Lower lobe of right lung (tissue), 2 donors: ENCODE measurements around the gene SARS2. TPM values are rescaled to one million over a fixed set of nuclear protein-coding genes. Genes with fewer than 3 reads are reported as not detected.
"Not testable (repeated sequence)": the region's sequence is repeated elsewhere in the genome, so short reads cannot be mapped to it uniquely, and the experiment has no call there.

Experiments used
- ATAC-seq, 2 donors: fragments of 200-7000 bp; cut with Tn5 transposase; one replicate each; pipeline ENCODE4 v1.9.1; 2020 to 2022; ENCODE audit warnings: mild to moderate bottlenecking in 2 of 2, moderate library complexity in 2 of 2
- DNase-seq: peaks from one replicate; pipeline ENCODE4 v3.0.0-alpha.2; 2020
- H3K27ac ChIP-seq: fragments of 200-600 bp; one replicate; pipeline ENCODE4 v1.8.0; 2022
- H3K27me3 ChIP-seq: fragments of 200-600 bp; one replicate; pipeline ENCODE4 v1.8.0; 2022; ENCODE audit warnings: low read depth
- H3K36me3 ChIP-seq: fragments of 200-600 bp; one replicate; pipeline ENCODE4 v1.8.0; 2022; ENCODE audit warnings: mild to moderate bottlenecking
- H3K4me1 ChIP-seq: fragments of 200-600 bp; one replicate; pipeline ENCODE4 v1.8.0; 2022
- H3K4me3 ChIP-seq: fragments of 200-600 bp; one replicate; pipeline ENCODE4 v1.8.0; 2022; ENCODE audit warnings: mild to moderate bottlenecking
- H3K9me3 ChIP-seq: fragments of 200-600 bp; one replicate; pipeline ENCODE4 v1.8.0; 2022
- intact Hi-C: fragments of 100-400 bp; cut with DNase I; formaldehyde crosslinking; loops from one replicate; pipeline ENCODE4 v1.11.0; 2022
- total RNA-seq: library from RNA; stranded (reverse); fragmentation: NEBNext Ultra II Directional; extraction: Animal tissue kit (Norgen Biotek cat#: 25700); gene quantifications from one replicate; pipeline ENCODE4 v1.2.1, GENCODE V29; 2021
- TF ChIP-seq, protein P1 (sequence below): fragments of 200-600 bp; IDR thresholded peaks from one replicate; pipeline ENCODE4 v1.8.0; 2022; ENCODE audit warnings: antibody characterized with exemption, mild to moderate bottlenecking
- donor health status: DM: no; HTN: yes; CAD: no; lungs with severe emphysema.

SARS2 gene
- total RNA-seq, 1 donor from 2014 or later = 21.0 TPM

DNA sequence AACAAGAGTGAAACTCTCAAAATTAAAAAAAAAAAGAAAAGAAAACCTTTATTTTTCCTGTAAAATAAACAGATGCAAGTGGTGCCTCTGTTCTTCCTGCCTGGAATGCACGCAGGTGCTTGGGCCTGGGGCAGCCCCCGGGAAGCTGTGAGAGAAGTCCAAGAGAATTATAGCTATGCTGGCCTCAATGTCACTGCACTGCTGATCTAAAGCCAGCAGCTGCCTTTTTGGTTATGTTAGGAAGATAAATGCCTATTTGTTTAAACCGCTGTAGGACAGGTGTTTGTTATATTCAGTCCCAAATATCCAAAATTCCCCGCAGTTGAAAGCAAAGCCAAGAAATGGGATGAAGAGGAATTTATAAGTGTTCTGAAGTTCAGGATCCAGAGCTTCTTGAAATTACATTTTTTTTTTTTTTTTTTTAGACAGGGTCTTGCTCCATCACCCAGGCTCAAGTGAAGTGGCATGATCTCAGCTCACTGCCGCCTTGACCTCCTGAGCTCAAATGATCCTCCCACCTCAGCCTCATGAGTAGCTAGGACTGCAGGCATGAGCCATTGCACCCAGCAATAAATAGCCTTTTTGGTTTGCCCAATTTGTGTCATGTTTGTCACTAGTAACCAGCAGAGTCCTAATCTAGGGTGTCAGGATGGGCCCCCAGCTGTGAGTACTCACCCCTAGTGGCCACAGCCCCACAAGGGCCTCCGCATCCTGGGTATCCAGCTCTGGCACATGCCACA, 54.7 kb downstream of the SARS2 start:
- DNase-seq (no peak), ATAC-seq (no peak)
- Histone ChIP-seq H3K27me3 (no peaks in the 10 kb centered on the region), H3K4me1 (peaks cover 19% of the 10 kb centered on the region), H3K36me3 (peaks cover 18% of the 10 kb centered on the region), H3K9me3 (no peaks in the 10 kb centered on the region), H3K4me3 (no peak overlapping the region), H3K27ac (no peak overlapping the region)
- TF ChIP-seq, protein P1, sequence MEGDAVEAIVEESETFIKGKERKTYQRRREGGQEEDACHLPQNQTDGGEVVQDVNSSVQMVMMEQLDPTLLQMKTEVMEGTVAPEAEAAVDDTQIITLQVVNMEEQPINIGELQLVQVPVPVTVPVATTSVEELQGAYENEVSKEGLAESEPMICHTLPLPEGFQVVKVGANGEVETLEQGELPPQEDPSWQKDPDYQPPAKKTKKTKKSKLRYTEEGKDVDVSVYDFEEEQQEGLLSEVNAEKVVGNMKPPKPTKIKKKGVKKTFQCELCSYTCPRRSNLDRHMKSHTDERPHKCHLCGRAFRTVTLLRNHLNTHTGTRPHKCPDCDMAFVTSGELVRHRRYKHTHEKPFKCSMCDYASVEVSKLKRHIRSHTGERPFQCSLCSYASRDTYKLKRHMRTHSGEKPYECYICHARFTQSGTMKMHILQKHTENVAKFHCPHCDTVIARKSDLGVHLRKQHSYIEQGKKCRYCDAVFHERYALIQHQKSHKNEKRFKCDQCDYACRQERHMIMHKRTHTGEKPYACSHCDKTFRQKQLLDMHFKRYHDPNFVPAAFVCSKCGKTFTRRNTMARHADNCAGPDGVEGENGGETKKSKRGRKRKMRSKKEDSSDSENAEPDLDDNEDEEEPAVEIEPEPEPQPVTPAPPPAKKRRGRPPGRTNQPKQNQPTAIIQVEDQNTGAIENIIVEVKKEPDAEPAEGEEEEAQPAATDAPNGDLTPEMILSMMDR = no peak
- intact Hi-C loops = no loop called here

DNA sequence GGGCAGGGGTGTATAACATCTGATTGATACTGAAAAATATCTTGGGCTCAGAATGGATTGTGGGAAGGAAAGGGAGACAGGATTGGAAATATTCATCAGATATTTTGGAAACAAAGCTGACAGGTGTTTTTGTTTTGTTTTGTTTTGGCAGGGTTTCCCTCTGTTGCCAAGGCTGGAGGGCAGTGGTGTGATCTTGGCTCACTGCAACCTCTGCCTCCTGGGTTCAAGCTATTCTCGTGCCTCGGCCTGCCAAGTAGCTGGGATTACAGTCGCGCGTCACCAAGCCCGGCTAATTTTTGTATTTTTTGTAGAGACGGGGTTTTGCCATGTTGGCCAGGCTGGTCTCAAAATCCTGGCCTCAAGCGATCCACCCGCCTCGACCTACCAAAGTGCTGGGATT, 57.2 kb downstream of the SARS2 start:
- H3K36me3 ChIP-seq, H3K9me3 ChIP-seq, DNase-seq, ATAC-seq, H3K27me3 ChIP-seq, intact Hi-C loops, H3K27ac ChIP-seq, H3K4me3 ChIP-seq: not testable (repeated sequence)
- peaks cover 33% of the 10 kb centered on the region for H3K4me1 ChIP-seq

DNA sequence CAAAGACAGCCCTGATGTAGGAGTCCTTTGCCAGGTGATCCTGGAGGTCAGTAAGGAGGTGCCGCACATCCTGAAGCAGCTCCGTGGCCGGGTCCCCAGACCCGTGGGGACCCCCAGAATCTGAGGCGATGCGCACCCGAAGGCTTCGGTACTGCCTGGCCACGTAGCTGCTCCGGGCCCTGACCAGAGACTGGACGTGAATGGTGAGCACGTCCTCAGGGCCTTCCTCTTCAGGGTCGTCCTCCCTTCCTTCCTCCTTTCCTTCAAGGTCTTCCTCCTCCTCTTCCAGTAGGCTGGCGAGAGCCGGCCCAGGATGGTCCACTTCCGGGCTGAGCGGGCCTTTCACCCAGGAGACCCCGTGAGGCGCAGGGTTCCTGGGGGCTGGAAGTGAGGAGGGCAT, 60.0 kb downstream of the SARS2 start:
- H3K9me3 ChIP-seq = no peaks in the 10 kb centered on the region
- peak overlapping the region; percentile 60 for H3K4me3 ChIP-seq
- ATAC-seq = peak; percentile 1 to 2
- no peaks in the 10 kb centered on the region for H3K27me3 ChIP-seq
- peak overlapping the region; percentile 65 for H3K27ac ChIP-seq
- DNase-seq = no peak
- no peaks in the 10 kb centered on the region for H3K36me3 ChIP-seq
- intact Hi-C loops = no loop called here
- peaks cover 18% of the 10 kb centered on the region for H3K4me1 ChIP-seq
- TF ChIP-seq, protein P1 = no peak

DNA sequence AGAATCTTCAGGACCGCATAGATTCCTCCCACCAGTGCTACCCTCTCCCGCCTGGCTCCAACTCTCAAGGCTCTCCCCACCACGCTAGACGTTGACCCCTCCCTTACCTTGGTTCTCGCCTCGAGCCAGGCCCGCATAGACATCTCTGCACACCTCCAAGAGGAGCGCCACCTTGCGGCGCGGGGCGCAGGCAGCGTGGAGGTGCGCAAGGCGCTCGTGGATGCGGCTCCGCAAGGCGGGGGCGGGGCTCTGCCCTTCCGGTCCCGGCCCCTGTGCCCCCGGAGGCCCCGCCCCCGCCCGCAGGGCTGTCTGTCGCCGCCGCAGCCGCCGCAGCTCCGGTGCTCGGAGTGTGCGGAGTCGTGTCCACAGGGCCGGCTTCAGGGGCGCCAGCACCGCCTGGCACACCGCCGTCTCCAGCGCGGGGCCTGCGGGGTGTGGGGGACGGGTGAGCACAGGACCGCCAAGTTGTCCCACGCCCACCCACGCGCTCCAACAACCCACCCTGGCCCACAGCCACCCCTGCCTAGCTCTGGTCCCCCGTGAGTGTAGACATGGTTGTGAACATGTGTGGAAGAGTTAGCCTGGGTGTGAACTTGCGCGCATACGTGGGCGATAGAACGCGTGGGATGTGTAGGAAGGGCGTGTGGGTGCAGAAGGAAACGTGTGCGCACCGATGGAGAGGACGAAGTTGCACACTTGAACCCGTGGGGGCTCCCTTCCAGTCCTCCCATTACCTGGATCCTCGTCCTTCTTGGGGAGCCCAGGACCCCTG, 60.5 kb downstream of the SARS2 start:
- DNase-seq (peak; percentile 95), ATAC-seq (peak; percentile 97 to 98)
- Histone ChIP-seq H3K4me3 (peak overlapping the region; percentile 60), H3K27me3 (no peaks in the 10 kb centered on the region), H3K4me1 (peaks cover 23% of the 10 kb centered on the region), H3K36me3 (no peaks in the 10 kb centered on the region), H3K27ac (peak overlapping the region; percentile 65), H3K9me3 (no peaks in the 10 kb centered on the region)
- TF ChIP-seq, protein P1 = peak; percentile 90
- intact Hi-C loops = no loop called here

DNA sequence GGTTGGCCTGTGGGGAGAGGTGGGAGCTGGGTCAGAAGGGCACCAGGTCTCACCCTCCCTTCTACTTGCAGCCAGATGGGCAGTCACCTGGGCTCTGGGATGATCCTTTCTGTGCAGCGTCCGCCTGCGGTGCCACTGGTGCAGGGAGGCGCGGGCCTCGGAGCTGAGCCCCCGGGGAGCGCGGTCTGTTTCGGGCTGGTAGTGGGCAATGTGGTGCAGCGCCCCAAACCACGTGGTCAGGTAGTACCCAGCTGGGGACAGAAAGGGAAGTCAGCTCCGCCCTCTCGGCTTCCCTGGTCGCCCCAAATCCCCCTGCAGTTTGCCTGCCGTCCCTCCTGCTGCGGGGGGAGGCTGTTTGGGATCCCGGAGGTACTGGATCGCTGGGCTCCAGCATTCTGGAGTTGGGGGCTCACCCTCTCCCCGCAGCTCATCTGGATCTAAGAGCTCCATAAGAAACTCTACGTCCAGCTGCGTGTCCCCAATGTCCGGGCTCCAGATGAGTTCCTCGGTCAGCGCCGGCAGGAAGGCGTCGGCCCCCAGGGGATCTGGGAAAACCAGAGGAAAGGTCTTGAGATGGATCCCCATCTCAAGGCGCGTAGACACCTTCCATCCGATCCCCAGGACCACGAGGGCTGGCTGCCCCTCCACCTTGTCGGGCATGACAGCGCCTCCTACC, 61.3 kb downstream of the SARS2 start:
- ATAC-seq = peak; percentile 25 to 31
- Histone ChIP-seq H3K27ac (peak overlapping the region; percentile 65), H3K4me1 (peaks cover 30% of the 10 kb centered on the region), H3K9me3 (no peaks in the 10 kb centered on the region), H3K36me3 (no peaks in the 10 kb centered on the region), H3K4me3 (peak overlapping the region; percentile 60), H3K27me3 (no peaks in the 10 kb centered on the region)
- DNase-seq = no peak
- intact Hi-C loops = no loop called here
- TF ChIP-seq, protein P1 = no peak
